Trophoblast cell (in vitro differentiated cells and primary cell): Measurements from ENCODE around the gene MYO1D.

ENCODE experiments used
- DNase-seq, 2 donors: peaks; one replicate each; pipeline ENCODE4 v3.0.0-alpha.2; 2016
- H2AFZ ChIP-seq: 2 replicates; pipeline ENCODE4 v1.6.1; 2013; ENCODE audit warnings: low read length, moderate library complexity, mild to moderate bottlenecking; ENCODE audit not compliant: insufficient read depth, poor library complexity
- H2AK5ac ChIP-seq: 2 replicates; pipeline ENCODE4 v1.6.1; 2013; ENCODE audit warnings: mild to moderate bottlenecking, low read length
- H2BK120ac ChIP-seq: 2 replicates; pipeline ENCODE4 v1.6.1; 2013; ENCODE audit warnings: low read length, mild to moderate bottlenecking, moderate library complexity; ENCODE audit not compliant: insufficient read depth, poor library complexity
- H2BK12ac ChIP-seq: 2 replicates; pipeline ENCODE4 v1.6.1; 2013; ENCODE audit warnings: mild to moderate bottlenecking, low read length, moderate library complexity
- H2BK5ac ChIP-seq: 2 replicates; pipeline ENCODE4 v1.6.1; 2013; ENCODE audit warnings: low read length, low read depth, moderate library complexity, mild to moderate bottlenecking; ENCODE audit not compliant: poor library complexity
- H3K14ac ChIP-seq: 2 replicates; pipeline ENCODE4 v1.6.1; 2013; ENCODE audit warnings: mild to moderate bottlenecking, low read length
- H3K18ac ChIP-seq: 2 replicates; pipeline ENCODE4 v1.6.1; 2013; ENCODE audit warnings: mild to moderate bottlenecking, low read length
- H3K23ac ChIP-seq: 2 replicates; pipeline ENCODE4 v1.6.1; 2013; ENCODE audit warnings: low read length
- H3K27ac ChIP-seq: 2 replicates; pipeline ENCODE4 v1.5.1; 2013; ENCODE audit warnings: low read depth, mild to moderate bottlenecking, inconsistent platforms, low read length, moderate library complexity
- H3K27me3 ChIP-seq: 2 replicates; pipeline ENCODE4 v1.6.1; 2013; ENCODE audit warnings: inconsistent platforms, mild to moderate bottlenecking, low read length, moderate library complexity; ENCODE audit not compliant: insufficient read depth
- H3K36me3 ChIP-seq, 2 experiments: 1 replicate in 1 of 2; 2 replicates in 1 of 2; pipeline ENCODE4 v1.6.1; 2013; ENCODE audit warnings: low read length in 2 of 2, mild to moderate bottlenecking in 2 of 2, moderate library complexity in 1 of 2; ENCODE audit not compliant: insufficient read depth in 2 of 2, control insufficient read depth in 1 of 2
- H3K4ac ChIP-seq: 2 replicates; pipeline ENCODE4 v1.6.1; 2013; ENCODE audit warnings: low read depth, mild to moderate bottlenecking, low read length, moderate library complexity
- H3K4me1 ChIP-seq, 2 experiments: 1 replicate in 1 of 2; 2 replicates in 1 of 2; pipeline ENCODE4 v1.6.1; 2013; ENCODE audit warnings: low read length in 2 of 2, mild to moderate bottlenecking in 2 of 2, moderate library complexity in 1 of 2; ENCODE audit not compliant: insufficient read depth in 2 of 2, control insufficient read depth in 1 of 2
- H3K4me2 ChIP-seq: 2 replicates; pipeline ENCODE4 v1.6.1; 2013; ENCODE audit warnings: inconsistent platforms, mild to moderate bottlenecking, low read length, moderate library complexity
- H3K4me3 ChIP-seq: 2 replicates; pipeline ENCODE4 v1.5.1; 2013; ENCODE audit warnings: mild to moderate bottlenecking, low read depth, low read length, inconsistent platforms
- H3K79me1 ChIP-seq: one replicate; pipeline ENCODE4 v1.6.1; 2013; ENCODE audit warnings: low read length
- H3K79me2 ChIP-seq: 2 replicates; pipeline ENCODE4 v1.6.1; 2013; ENCODE audit warnings: low read length, mild to moderate bottlenecking; ENCODE audit not compliant: control insufficient read depth, insufficient read depth, poor library complexity
- H3K9ac ChIP-seq: 2 replicates; pipeline ENCODE4 v1.6.1; 2013; ENCODE audit warnings: mild to moderate bottlenecking, low read length
- H3K9me3 ChIP-seq: 2 replicates; pipeline ENCODE4 v1.6.1; 2013; ENCODE audit warnings: low read depth, mild to moderate bottlenecking, control low read depth, inconsistent platforms, low read length; ENCODE audit not compliant: insufficient read depth
- H4K12ac ChIP-seq: 2 replicates; pipeline ENCODE4 v1.6.1; 2013; ENCODE audit warnings: low read depth, mild to moderate bottlenecking, low read length, moderate library complexity
- H4K8ac ChIP-seq: 2 replicates; pipeline ENCODE4 v1.6.1; 2013; ENCODE audit warnings: low read depth, mild to moderate bottlenecking, low read length, moderate library complexity
- H4K91ac ChIP-seq: one replicate; pipeline ENCODE4 v1.6.1; 2013; ENCODE audit warnings: low read depth, mild to moderate bottlenecking, low read length, moderate library complexity
- WGBS: extraction: QIAGEN DNeasy Blood & Tissue Kit; methylation state at CpG from one replicate; pipeline ENCODE4 v1.1.7; 2013; ENCODE audit warnings: missing lambda C conversion rate; ENCODE audit not compliant: insufficient read length, insufficient coverage; ENCODE audit errors: extremely low coverage; 5-methylcytosine and 5-hydroxymethylcytosine counted together

The MYO1D gene

DNA sequence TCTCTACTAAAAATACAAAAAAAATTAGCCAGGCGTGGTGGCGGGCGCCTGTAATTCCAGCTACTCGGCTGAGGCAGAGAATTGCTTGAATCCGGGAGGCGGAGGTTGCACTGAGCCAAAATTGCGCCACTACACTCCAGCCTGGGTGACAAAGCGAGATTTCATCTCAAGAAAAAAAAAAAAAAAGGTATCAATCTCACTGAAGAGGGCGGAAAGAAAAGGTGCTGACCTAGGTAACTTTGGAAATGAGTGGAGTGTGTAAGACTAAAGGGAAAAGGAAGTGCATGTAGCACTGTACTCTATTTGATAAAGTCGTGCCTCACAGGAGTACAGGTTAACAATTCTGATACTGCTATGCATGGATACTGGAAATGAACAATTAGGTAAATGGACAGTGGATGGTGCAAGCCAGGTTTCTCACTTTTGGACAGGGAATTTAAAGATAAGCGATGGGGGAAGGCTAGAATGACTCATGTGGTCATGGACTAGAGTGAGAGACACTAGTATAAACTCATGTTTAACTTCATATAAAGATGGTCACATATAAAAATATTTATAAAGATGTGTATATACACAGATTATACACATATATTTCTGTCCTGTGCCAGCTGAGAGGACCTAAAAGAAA is 247.2 kb downstream of the MYO1D start:
- DNase-seq, result peak; percentile 14 to 51
- H3K4me3 ChIP-seq, result no peak overlapping the region
- H3K27ac ChIP-seq, result no peak overlapping the region
- H3K36me3 ChIP-seq, result no peaks in the 10 kb centered on the region
- no peak overlapping the region for H3K4me2 ChIP-seq
- H2AK5ac ChIP-seq, result no peak overlapping the region
- H2BK5ac ChIP-seq, result no peak overlapping the region
- no peaks in the 10 kb centered on the region for H3K4me1 ChIP-seq
- H3K27me3 ChIP-seq, result no peaks in the 10 kb centered on the region
- no peak overlapping the region for H2BK120ac ChIP-seq
- H3K14ac ChIP-seq, result no peak overlapping the region
- no peaks in the 10 kb centered on the region for H3K9me3 ChIP-seq
- WGBS, result no CpG with 5 or more reads among the region's 11 CpGs
- no peaks in the 10 kb centered on the region for H3K79me1 ChIP-seq
- no peak overlapping the region for H2BK12ac ChIP-seq
- no peaks in the 10 kb centered on the region for H3K79me2 ChIP-seq
- no peak overlapping the region for H4K91ac ChIP-seq
- no peak overlapping the region for H3K4ac ChIP-seq
- no peak overlapping the region for H3K18ac ChIP-seq
- no peak overlapping the region for H4K8ac ChIP-seq
- H4K12ac ChIP-seq, result no peak overlapping the region
- no peak overlapping the region for H2AFZ ChIP-seq
- H3K9ac ChIP-seq, result no peak overlapping the region
- no peak overlapping the region for H3K23ac ChIP-seq

DNA sequence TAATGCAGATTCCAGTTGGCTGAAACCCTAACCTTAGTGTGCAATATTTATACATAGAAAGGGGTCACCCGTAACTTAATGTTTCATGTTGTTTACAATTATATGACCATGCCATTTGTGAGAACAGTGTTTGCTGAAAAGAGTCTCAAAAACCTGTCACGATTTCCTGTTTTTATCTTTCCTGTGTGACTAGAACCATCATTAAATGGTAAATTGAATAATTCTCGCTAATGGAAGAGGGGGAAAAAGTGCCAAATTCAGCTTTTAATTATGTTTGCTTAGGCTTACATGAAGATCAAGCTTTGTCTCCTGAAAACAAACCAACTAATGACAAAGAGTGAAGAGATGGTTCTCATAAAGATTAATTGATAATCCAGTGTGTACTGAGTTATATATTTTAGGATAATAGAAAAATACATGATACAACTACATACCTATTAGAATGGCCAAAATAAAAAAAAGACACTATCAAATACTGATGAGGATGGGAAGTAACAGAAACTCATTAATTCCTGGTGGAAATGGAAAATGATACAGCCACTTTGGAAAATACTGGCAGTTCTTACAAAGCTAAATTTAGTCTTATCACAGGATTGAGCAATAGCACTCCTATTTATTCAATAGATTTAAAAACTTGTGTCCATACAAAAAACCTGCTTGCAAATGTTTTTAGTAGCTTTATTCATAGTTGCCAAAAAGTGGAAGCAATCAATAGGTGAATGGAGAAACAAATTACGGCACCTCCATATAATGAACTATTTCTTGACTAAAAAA is 248.5 kb downstream of the MYO1D start:
- no peak overlapping the region for H4K12ac ChIP-seq
- H3K14ac ChIP-seq, result no peak overlapping the region
- no peak overlapping the region for H2AK5ac ChIP-seq
- no peaks in the 10 kb centered on the region for H3K4me1 ChIP-seq
- H3K79me2 ChIP-seq, result no peaks in the 10 kb centered on the region
- H3K23ac ChIP-seq, result no peak overlapping the region
- no CpG with 5 or more reads among the region's 4 CpGs for WGBS
- H2BK120ac ChIP-seq, result no peak overlapping the region
- H3K79me1 ChIP-seq, result no peaks in the 10 kb centered on the region
- H3K18ac ChIP-seq, result no peak overlapping the region
- no peak overlapping the region for H2AFZ ChIP-seq
- no peak overlapping the region for H3K4ac ChIP-seq
- no peaks in the 10 kb centered on the region for H3K36me3 ChIP-seq
- no peaks in the 10 kb centered on the region for H3K9me3 ChIP-seq
- no peak overlapping the region for H2BK12ac ChIP-seq
- DNase-seq, result no peak
- no peak overlapping the region for H3K4me2 ChIP-seq
- H4K91ac ChIP-seq, result no peak overlapping the region
- H3K27ac ChIP-seq, result no peak overlapping the region
- no peak overlapping the region for H2BK5ac ChIP-seq
- no peak overlapping the region for H3K9ac ChIP-seq
- no peak overlapping the region for H3K4me3 ChIP-seq
- no peak overlapping the region for H4K8ac ChIP-seq
- H3K27me3 ChIP-seq, result no peaks in the 10 kb centered on the region

DNA sequence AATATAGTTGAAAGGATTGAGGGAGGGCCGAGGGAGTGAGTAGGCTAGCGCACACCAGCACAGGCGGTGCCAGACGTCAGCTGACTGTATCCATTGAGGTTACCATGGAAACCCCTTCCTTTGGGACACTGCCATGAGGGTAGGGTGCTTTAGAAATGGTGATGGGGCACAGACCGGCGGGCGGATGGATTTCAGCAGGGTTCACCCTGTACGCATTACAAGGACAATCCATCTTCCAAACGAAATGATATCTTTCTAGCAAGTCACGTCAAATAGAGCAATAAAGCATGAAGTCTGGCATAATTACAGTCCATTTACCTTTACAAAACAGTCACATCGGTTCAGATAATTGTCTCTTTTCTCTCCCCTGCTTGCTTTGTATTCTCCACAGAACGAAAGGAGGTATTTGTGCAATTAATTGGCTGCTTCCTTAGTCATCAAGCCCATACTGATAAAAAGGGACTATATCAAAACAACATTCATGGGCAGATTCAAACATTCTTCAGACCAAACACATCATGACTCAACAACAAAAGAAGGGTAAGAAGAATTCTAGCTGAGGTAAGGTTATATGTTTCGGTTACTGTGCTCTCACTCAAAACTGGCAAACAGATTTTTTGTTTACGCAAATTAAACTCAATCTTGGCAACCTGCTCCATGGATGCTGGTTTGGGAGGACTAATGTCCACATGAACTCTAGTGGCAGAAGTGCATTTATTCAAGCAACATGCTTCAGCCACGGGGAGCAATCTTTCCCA is 249.5 kb downstream of the MYO1D start:
- H3K79me1 ChIP-seq, result no peaks in the 10 kb centered on the region
- H3K14ac ChIP-seq, result no peak overlapping the region
- H3K27me3 ChIP-seq, result no peaks in the 10 kb centered on the region
- no peak overlapping the region for H3K4ac ChIP-seq
- no peak overlapping the region for H3K18ac ChIP-seq
- H2AFZ ChIP-seq, result no peak overlapping the region
- H3K36me3 ChIP-seq, result no peaks in the 10 kb centered on the region
- no peak overlapping the region for H4K8ac ChIP-seq
- no peaks in the 10 kb centered on the region for H3K9me3 ChIP-seq
- no peak overlapping the region for H3K4me2 ChIP-seq
- H2AK5ac ChIP-seq, result no peak overlapping the region
- no peak overlapping the region for H3K4me3 ChIP-seq
- no peak overlapping the region for H2BK12ac ChIP-seq
- no peak for DNase-seq
- H4K91ac ChIP-seq, result no peak overlapping the region
- H4K12ac ChIP-seq, result no peak overlapping the region
- H2BK5ac ChIP-seq, result no peak overlapping the region
- no peaks in the 10 kb centered on the region for H3K79me2 ChIP-seq
- no peak overlapping the region for H3K23ac ChIP-seq
- H3K9ac ChIP-seq, result no peak overlapping the region
- no peak overlapping the region for H2BK120ac ChIP-seq
- H3K4me1 ChIP-seq, result no peaks in the 10 kb centered on the region
- WGBS, result no CpG with 5 or more reads among the region's 15 CpGs
- H3K27ac ChIP-seq, result no peak overlapping the region

DNA sequence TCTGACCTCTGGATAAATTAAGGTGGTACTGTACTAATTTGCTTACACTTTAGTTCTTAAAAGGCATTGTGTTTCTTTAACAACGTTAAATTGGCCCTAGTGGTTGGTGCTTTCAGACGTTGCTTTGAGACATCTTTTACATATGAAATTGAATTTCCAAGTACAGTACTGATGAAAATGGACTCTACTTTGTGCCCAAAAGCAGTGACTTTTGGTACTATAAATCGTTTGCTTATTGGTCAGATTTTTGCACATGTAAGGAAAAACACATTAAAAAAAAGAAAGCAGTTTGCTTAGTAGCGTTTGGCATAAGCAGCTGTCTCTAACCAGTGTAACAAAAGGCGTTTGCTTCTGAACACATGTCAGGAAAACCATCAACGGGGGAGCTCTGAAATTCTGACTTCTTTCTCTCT is 250.5 kb downstream of the MYO1D start:
- no peak overlapping the region for H3K27ac ChIP-seq
- no peaks in the 10 kb centered on the region for H3K79me2 ChIP-seq
- WGBS, result no CpG with 5 or more reads among the region's 6 CpGs
- no peak overlapping the region for H2AFZ ChIP-seq
- no peak overlapping the region for H2BK5ac ChIP-seq
- no peak overlapping the region for H2AK5ac ChIP-seq
- no peak overlapping the region for H3K4ac ChIP-seq
- H2BK120ac ChIP-seq, result no peak overlapping the region
- no peak overlapping the region for H3K4me3 ChIP-seq
- H3K27me3 ChIP-seq, result no peaks in the 10 kb centered on the region
- no peak overlapping the region for H3K23ac ChIP-seq
- no peak overlapping the region for H4K12ac ChIP-seq
- H4K91ac ChIP-seq, result no peak overlapping the region
- H3K79me1 ChIP-seq, result no peaks in the 10 kb centered on the region
- no peak overlapping the region for H3K4me2 ChIP-seq
- H3K18ac ChIP-seq, result no peak overlapping the region
- H3K9me3 ChIP-seq, result no peaks in the 10 kb centered on the region
- no peaks in the 10 kb centered on the region for H3K36me3 ChIP-seq
- DNase-seq, result no peak
- H3K14ac ChIP-seq, result no peak overlapping the region
- H2BK12ac ChIP-seq, result no peak overlapping the region
- H3K9ac ChIP-seq, result no peak overlapping the region
- H4K8ac ChIP-seq, result no peak overlapping the region
- H3K4me1 ChIP-seq, result no peaks in the 10 kb centered on the region
